ENCODE data around the gene SRSF7.

DNA sequence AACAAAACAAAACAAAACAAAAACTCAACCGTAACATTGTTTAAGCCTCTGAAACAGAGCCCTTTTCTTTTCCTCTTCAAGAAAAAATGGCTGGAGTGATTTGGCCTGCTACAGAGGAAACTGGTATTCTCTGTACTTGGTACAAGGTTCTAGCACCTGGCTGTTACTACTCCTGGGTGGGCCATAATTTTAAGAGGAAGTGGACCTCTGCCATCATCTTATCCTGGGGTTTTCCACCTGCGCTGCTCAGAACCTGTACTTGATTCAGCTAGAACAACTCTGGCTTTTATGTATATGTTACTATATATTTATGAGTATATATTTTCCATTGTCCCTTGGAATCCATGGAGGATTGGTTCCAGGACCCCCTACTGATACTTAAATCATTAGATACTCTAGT, 22.5 kb downstream of the SRSF7 start:
- TF ChIP-seq POLR2A (IDR thresholded peaks at IDR 0.05) (no peak), POLR2AphosphoS5 (IDR thresholded peaks at IDR 0.05; ENCODE audit: insufficient read depth in 1 of 2, low read depth in 1 of 2) (no peak)
